Measurements from ENCODE around the gene REEP5. TPM values are rescaled to one million over a fixed set of nuclear protein-coding genes. Genes with fewer than 3 reads are reported as not detected.

REEP5 gene
- total and polyA plus RNA-seq, 9 of the 15 experiments (the other 6 are each of a cell fraction or from before 2014, with no cell fraction given), result 14.7 to 102 (median 36.0) TPM

DNA sequence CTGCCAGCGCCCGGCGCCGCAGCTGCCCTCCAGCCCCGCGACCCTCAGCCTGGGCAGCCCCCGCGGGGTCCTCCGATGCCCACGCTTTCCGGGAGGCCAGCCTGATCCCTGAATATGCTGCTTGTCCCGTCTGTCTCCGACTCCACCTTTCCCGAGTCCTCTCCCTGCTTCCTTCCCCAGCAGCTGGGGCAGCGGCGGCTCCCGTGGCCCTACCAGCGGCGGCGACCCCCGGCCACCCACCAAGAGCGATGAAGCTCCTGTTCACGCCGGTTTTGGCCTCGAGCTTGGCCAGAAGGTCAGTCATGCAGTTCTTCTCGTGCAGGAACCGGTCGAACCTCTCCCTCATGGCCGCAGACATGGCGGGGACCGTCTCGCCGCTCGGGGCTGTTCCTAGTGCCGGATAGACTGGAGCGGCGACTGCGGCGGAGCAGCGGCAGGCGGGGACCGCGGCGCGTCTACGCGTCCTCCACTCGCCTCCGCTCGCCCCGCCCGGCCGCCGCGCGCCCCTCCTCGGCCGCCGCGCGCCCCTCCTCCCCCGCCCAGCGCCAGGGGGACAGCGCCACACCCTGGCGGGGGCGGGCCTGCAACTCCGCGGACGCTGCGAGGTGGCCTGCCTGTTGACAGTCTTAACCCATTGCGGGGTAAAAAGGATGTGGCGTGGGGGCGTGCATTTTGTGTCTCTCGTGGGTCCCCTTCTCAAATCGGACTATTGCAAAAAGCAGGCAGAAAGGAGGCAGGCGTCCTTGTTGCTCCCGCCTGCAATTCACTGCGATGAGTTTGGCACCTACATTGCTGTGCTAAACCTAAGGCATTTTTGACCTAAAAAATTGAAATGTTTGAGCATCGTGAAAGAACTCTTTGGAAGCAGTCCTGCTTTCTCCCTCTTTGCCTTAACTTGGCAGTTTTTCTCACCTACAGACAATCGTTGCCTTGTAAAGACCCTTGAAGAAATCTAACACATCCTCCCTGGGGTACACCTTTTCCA lies at the start of gene REEP5 (continued):
- TF ChIP-seq, protein P1, sequence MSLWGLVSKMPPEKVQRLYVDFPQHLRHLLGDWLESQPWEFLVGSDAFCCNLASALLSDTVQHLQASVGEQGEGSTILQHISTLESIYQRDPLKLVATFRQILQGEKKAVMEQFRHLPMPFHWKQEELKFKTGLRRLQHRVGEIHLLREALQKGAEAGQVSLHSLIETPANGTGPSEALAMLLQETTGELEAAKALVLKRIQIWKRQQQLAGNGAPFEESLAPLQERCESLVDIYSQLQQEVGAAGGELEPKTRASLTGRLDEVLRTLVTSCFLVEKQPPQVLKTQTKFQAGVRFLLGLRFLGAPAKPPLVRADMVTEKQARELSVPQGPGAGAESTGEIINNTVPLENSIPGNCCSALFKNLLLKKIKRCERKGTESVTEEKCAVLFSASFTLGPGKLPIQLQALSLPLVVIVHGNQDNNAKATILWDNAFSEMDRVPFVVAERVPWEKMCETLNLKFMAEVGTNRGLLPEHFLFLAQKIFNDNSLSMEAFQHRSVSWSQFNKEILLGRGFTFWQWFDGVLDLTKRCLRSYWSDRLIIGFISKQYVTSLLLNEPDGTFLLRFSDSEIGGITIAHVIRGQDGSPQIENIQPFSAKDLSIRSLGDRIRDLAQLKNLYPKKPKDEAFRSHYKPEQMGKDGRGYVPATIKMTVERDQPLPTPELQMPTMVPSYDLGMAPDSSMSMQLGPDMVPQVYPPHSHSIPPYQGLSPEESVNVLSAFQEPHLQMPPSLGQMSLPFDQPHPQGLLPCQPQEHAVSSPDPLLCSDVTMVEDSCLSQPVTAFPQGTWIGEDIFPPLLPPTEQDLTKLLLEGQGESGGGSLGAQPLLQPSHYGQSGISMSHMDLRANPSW (CRISPR knock-in tag; IDR thresholded peaks at IDR 0.05), result no peak
- TF ChIP-seq ZNF311 (CRISPR knock-in tag; IDR thresholded peaks at IDR 0.05) (no peak), EWSR1 (IDR thresholded peaks at IDR 0.05; ENCODE audit: borderline replicate concordance, low read depth, partially characterized antibody) (no peak), RHOXF2B (CRISPR knock-in tag; conservative IDR thresholded peaks at IDR 0.05) (0 out of 2 replicates have a peak, but pooled peaks have one; percentile 23), CCNT2 (IDR thresholded peaks at IDR 0.05; ENCODE audit: borderline replicate concordance, extremely low read depth, insufficient read length, low read depth, low read length) (peak; percentile 62), MYNN (IDR thresholded peaks at IDR 0.05) (no peak), MYNN (CRISPR knock-in tag; IDR thresholded peaks at IDR 0.05) (no peak), EP400 (IDR thresholded peaks at IDR 0.05) (peak; percentile 78), RBM15 (IDR thresholded peaks at IDR 0.05; ENCODE audit: insufficient read depth, low read length) (no peak), KAT8 (IDR thresholded peaks at IDR 0.05; ENCODE audit: low read depth) (no peak), ZNF785 (CRISPR knock-in tag; IDR thresholded peaks at IDR 0.05) (no peak)
- TF ChIP-seq, protein P2, sequence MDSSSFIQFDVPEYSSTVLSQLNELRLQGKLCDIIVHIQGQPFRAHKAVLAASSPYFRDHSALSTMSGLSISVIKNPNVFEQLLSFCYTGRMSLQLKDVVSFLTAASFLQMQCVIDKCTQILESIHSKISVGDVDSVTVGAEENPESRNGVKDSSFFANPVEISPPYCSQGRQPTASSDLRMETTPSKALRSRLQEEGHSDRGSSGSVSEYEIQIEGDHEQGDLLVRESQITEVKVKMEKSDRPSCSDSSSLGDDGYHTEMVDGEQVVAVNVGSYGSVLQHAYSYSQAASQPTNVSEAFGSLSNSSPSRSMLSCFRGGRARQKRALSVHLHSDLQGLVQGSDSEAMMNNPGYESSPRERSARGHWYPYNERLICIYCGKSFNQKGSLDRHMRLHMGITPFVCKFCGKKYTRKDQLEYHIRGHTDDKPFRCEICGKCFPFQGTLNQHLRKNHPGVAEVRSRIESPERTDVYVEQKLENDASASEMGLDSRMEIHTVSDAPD (CRISPR knock-in tag; IDR thresholded peaks at IDR 0.05), result no peak
- TF ChIP-seq, protein P3, sequence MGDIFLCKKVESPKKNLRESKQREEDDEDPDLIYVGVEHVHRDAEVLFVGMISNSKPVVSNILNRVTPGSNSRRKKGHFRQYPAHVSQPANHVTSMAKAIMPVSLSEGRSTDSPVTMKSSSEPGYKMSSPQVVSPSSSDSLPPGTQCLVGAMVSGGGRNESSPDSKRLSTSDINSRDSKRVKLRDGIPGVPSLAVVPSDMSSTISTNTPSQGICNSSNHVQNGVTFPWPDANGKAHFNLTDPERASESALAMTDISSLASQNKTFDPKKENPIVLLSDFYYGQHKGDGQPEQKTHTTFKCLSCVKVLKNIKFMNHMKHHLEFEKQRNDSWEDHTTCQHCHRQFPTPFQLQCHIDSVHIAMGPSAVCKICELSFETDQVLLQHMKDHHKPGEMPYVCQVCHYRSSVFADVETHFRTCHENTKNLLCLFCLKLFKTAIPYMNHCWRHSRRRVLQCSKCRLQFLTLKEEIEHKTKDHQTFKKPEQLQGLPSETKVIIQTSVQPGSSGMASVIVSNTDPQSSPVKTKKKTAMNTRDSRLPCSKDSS (IDR thresholded peaks at IDR 0.05; ENCODE audit: low read depth, partially characterized antibody), result no peak
- TF ChIP-seq, protein P4, sequence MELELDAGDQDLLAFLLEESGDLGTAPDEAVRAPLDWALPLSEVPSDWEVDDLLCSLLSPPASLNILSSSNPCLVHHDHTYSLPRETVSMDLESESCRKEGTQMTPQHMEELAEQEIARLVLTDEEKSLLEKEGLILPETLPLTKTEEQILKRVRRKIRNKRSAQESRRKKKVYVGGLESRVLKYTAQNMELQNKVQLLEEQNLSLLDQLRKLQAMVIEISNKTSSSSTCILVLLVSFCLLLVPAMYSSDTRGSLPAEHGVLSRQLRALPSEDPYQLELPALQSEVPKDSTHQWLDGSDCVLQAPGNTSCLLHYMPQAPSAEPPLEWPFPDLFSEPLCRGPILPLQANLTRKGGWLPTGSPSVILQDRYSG (tag; conservative IDR thresholded peaks at IDR 0.05; ENCODE audit: low read depth), result no peak
- TF ChIP-seq, protein P5, sequence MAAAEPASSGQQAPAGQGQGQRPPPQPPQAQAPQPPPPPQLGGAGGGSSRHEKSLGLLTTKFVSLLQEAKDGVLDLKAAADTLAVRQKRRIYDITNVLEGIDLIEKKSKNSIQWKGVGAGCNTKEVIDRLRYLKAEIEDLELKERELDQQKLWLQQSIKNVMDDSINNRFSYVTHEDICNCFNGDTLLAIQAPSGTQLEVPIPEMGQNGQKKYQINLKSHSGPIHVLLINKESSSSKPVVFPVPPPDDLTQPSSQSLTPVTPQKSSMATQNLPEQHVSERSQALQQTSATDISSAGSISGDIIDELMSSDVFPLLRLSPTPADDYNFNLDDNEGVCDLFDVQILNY (CRISPR knock-in tag; IDR thresholded peaks at IDR 0.05), result no peak
- TF ChIP-seq, protein P6, sequence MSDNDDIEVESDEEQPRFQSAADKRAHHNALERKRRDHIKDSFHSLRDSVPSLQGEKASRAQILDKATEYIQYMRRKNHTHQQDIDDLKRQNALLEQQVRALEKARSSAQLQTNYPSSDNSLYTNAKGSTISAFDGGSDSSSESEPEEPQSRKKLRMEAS (CRISPR knock-in tag; IDR thresholded peaks at IDR 0.05), result peak; percentile 51
- TF ChIP-seq, protein P7, sequence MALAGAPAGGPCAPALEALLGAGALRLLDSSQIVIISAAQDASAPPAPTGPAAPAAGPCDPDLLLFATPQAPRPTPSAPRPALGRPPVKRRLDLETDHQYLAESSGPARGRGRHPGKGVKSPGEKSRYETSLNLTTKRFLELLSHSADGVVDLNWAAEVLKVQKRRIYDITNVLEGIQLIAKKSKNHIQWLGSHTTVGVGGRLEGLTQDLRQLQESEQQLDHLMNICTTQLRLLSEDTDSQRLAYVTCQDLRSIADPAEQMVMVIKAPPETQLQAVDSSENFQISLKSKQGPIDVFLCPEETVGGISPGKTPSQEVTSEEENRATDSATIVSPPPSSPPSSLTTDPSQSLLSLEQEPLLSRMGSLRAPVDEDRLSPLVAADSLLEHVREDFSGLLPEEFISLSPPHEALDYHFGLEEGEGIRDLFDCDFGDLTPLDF (CRISPR knock-in tag; IDR thresholded peaks at IDR 0.05), result no peak
